ENCODE measurements around the gene PPP1R1B.

The PPP1R1B gene

GRCh38 chr17:39635614-39636176, 8.9 kb downstream of the PPP1R1B start:
- DNase-seq: no peak

DNA sequence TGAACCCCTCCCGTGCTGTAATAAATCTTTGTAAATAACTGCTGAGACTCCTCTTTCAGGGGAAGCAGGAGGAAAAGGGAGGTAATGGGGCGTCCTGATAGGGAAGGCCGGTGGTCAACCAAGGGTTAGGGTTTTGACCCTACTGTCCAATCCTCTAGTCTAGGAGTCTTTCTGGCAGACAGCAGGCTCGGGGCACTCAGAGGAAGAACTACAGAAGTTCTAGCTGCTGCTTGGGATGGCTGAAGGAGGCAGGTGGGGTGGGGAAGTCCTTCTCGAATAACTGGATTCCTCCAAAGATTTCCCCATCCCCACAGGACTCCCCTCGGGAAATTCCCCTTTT, 9.8 kb downstream of the PPP1R1B start:
- no peak for DNase-seq

DNA sequence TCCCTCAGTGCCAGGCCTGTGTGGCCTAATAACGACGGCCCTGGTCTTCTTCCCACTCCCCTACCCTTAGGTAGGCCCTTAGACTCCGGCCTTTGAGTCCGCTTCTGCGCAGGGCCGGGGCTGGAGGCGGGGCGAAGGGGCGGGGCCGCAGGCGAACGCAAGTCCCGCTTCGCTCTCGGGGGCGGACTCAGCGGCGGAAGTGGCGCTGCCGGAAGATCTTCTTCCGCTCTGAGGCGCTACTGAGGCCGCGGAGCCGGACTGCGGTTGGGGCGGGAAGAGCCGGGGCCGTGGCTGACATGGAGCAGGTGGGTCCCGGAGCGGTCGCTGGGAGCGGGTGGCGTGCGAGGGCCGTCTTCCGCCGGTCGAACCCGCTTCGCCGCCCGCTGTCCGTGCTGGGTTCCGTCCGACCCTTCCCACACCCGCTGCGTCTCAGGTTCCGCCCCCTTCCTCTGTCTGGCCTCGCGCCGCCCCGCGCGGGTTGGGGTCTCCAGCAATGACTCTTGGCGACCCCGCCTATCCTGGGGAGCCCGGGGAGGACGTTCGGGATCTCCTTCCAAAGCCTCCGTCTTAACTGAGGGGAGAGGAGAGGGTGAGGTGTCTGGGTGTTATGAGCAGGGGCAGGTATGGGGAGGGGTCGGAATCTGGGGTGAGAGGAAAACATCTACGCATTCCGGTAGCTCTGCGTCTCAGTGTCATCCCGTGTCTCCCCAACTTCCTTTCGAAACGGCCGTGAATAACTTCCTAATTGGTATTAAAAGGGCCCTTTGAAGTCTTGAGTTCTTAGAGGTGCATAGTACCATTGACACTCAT, 10.4 kb downstream of the PPP1R1B start, which contains the start of gene STARD3:
STARD3 (plus strand) TSS at position 218 of the 810 bp plus-strand sequence. CDS start 16,388 bp downstream, outside the sequence.
- peak; percentile 34 to 77 for DNase-seq

DNA sequence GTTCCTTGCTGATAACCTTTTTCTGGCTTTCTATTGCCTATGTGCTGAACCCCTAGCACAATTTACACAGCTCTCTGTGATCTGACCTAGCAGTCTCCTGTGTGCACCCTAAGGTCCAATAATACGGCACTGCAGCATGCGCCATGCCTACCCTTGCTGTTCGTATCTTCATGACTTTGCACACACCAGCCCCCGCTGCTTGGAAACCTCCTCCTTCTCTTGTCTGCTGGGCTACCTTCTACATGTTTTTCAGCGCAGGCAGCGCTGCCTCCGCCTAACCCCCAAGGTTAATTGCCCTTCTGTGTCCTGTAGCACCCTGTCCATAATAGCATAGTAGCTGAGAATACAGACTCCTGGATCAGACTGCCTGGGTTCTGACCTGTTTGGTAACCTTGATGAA, 11.6 kb downstream of the PPP1R1B start:
- no peak for DNase-seq

- no peak for DNase-seq
Measured at GRCh38 chr17:39639043-39639442, 12.3 kb downstream of the PPP1R1B start.

DNA sequence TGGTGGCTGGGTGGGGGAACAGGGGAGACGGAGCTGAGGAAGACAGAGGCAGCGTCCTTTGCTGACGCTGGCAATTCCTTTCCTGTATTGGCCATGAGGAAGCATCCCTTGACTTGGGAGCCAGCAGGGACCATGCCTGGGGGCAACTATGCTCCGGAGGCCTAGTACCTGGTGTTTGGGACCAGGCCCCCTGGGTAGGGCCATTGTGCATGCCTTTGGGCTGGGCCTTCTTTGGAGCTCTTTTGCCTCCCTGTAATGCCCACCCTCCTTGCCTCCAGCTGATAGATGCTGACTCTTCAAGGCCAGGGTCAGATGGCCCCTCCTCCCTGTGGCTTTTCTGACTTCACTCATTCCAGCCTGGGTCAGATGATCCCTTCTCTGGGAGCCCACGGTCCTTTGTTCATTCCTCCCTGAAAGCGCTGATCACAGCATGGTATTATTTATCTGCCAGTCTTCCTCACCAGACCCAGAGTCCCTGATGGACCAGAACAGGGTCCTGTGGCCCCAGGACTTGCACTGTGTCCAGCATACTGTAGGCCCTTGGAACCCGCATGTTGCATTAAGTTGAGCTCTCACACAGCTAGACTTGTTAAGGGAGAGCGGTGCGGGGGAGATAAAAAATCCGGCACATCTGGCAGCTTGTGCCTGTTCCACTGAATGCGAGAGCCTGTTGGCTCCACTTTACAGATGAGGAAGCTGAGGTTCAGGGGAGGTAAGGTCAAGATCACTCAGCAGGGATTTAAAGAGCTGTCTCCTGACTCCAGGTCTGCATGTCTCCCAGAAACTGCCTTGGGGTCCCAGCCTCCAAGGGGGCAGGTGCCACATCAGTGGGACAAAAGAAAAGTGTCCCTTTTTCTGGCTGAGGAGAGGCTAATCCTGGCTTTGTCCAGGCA, 13.1 kb downstream of the PPP1R1B start:
- no peak for DNase-seq

DNA sequence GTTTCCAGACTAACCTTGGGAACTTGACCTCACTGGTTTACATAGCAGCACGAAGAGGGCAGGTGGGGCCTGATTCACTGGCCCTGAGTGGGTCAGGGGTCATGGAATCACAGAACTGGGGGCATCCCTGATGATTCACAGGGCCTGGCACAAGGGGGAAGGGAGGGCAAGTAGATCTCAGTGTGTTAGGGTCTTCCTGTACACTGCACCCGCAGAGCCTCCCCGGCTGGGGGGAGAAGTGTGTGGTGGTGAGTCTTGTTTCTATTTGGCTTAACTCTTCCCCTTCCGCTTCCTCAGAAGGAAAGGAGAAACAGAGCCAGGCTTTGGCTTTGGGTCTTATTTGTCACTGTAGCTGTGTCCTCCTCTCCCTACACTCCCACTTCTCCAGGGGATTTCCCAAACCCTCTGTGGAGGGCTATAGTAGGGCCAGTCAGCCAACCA, 13.9 kb downstream of the PPP1R1B start:
- DNase-seq: no peak

- DNase-seq: no peak
Measured at GRCh38 chr17:39641097-39641496, 14.3 kb downstream of the PPP1R1B start.

DNA sequence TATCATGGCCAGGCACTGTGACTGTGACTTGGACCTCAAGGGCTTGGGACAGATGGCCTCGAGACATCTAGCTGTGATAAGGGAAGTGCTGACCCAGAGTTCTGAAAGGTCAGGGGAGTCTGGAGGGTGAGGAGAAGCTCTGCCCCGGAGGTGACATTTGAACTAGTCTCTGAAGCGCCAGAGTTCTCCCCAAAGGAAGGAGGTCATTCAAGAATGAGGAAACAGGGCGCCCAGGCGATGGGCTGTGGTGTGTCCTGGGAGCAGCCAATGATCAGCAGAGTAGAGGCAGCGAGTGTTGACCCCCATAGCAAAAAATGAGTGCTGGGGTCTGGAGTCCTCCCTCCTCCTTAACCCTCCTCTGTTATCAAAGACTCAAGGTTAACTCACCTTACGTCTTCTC, 15.1 kb downstream of the PPP1R1B start:
- no peak for DNase-seq

- DNase-seq: no peak
Measured at GRCh38 chr17:39642291-39643074, 15.7 kb downstream of the PPP1R1B start.

DNA sequence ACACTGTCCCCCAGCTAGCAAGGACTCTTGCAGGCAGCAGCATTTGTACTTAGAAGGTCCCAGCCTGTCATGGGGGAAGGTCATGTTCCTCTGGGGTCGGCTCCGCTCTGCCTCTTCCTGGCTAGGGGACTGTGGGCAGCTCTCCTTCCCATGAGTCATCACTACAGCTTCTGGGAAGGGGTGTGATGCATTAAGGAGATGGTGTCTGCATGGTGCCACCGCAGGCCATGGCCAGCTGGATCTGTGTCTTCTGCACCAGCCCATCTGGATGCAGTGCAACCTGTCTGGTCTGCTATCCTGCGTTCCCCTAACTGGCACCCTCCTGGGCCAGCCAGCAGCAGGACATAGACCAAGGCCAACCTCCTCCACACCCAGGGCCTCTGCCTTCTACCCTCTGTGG, 16.5 kb downstream of the PPP1R1B start:
- DNase-seq: peak in 1 of 2 donors; percentile 12

- no peak for DNase-seq
Measured at GRCh38 chr17:39647256-39647655, 20.5 kb downstream of the PPP1R1B start.

GRCh38 chr17:39648616-39649366, 22.0 kb downstream of the PPP1R1B start:
- DNase-seq: no peak

- DNase-seq: no peak
Measured at GRCh38 chr17:39650121-39650579, 23.4 kb downstream of the PPP1R1B start.

DNA sequence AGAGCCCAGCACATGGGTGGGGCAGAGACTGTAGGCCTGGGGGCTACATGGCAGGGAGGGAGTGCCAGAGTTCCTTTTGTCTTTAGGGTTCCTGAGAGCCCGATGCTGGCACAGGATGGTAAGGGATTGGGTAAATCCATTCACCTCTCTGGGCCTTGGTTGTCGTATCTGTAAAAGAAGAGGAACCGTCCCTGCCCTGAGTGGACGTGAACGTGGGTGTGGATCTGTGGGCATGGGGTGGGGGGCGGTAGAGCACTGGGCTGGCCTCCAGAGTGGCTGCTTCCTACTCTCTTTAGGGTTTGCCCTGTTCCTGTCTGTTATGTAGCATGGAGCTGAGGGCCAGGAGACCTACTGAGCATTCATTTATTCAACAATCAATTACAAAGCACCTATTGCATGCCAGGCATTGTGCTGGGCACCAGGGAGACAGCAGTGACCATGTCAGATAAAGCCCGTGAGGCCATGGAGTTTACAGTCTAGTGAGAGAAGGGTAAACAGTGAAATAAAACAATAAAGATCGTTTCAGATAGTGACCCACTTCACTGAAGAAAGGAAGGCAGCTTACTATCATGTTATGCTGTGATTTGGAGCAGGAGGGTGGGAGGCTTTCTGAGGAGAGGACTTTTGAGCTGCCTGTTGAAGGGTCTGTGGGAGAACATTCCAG, 25.3 kb downstream of the PPP1R1B start:
- no peak for DNase-seq

- no peak for DNase-seq
Measured at GRCh38 chr17:39652587-39653315, 26.0 kb downstream of the PPP1R1B start.

DNA sequence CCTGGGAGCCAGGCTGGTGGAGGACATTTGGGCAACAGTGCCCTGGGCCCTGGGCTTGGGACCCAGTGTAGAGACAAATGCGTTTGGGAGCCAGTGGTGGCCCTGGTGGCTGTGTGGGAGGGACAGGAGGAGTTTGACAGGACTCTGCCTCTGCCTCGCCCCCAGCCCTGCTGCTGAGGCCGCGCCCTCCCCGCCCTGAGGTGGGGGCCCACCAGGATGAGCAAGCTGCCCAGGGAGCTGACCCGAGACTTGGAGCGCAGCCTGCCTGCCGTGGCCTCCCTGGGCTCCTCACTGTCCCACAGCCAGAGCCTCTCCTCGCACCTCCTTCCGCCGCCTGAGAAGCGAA, 26.5 kb downstream of the PPP1R1B start:
- no peak for DNase-seq

DNA sequence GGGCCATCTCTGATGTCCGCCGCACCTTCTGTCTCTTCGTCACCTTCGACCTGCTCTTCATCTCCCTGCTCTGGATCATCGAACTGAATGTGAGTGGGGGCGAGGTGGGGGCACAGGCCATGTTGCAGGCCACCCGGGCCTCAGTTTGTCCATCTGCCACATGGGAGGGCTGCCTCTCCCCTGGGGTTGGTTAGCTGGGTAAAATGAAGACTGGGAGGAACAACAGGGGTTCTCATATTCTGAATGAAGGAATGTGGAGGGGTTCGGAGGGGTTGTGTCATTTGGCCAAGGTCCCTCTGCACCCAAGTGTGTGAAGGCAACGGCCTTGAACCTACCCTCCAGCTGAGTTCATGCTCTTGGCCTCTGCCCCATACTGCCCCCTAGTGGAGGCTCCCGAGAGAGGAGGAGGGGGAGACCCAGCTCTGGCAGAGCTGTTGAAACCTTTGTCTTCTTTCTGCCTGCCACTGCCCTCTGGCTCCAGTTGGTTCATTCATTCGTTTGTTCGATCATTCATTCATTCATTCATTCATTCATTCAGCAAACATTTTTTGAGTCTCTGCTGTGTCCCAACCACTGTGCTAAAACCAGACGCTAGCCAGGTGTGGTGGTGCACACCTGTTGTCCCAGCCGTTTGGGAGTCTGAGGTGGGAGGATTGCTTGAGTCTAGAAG, 27.0 kb downstream of the PPP1R1B start:
- peak in 1 of 2 donors; percentile 31 for DNase-seq

- no peak for DNase-seq
Measured at GRCh38 chr17:39655105-39655504, 28.4 kb downstream of the PPP1R1B start.

- no peak for DNase-seq
Measured at GRCh38 chr17:39658346-39658745, 31.6 kb downstream of the PPP1R1B start.
